ENCODE data around the gene FILIP1.

FILIP1 gene

GRCh38 chr6:75257343-75258087 is 236.1 kb downstream of the FILIP1 start:
- no peak for DNase-seq

- DNase-seq: no peak
Measured at GRCh38 chr6:75250552-75250951, 243.0 kb downstream of the FILIP1 start.

- no peak for DNase-seq
Measured at GRCh38 chr6:75249837-75250236, 243.8 kb downstream of the FILIP1 start.

- DNase-seq: no peak
Measured at GRCh38 chr6:75246386-75246785, 247.2 kb downstream of the FILIP1 start.

- no peak for DNase-seq
Measured at GRCh38 chr6:75244063-75244584, 249.5 kb downstream of the FILIP1 start.

GRCh38 chr6:75243333-75244062 is 250.1 kb downstream of the FILIP1 start, which contains the start of gene COX7A2:
Gene COX7A2, minus strand, starts transcription at chr6:75243801. Its CDS starts 67 bp downstream, at chr6:75243734.
- peak; percentile 14 for DNase-seq

Data from activated gamma-delta T cell (primary cell).